ENCODE data around the gene SKIC2. TPM values are rescaled to one million over a fixed set of nuclear protein-coding genes. Genes with fewer than 3 reads are reported as not detected.
A peak's percentile ranks its signal among the peaks of the same experiment; 100 is the strongest.
"Not testable (repeated sequence)": the region's sequence is repeated elsewhere in the genome, so short reads cannot be mapped to it uniquely, and the experiment has no call there.

SKIC2 gene
- total RNA-seq, 3 donors from 2014 or later = 58.6 to 87.2 (median 81.2) TPM

DNA sequence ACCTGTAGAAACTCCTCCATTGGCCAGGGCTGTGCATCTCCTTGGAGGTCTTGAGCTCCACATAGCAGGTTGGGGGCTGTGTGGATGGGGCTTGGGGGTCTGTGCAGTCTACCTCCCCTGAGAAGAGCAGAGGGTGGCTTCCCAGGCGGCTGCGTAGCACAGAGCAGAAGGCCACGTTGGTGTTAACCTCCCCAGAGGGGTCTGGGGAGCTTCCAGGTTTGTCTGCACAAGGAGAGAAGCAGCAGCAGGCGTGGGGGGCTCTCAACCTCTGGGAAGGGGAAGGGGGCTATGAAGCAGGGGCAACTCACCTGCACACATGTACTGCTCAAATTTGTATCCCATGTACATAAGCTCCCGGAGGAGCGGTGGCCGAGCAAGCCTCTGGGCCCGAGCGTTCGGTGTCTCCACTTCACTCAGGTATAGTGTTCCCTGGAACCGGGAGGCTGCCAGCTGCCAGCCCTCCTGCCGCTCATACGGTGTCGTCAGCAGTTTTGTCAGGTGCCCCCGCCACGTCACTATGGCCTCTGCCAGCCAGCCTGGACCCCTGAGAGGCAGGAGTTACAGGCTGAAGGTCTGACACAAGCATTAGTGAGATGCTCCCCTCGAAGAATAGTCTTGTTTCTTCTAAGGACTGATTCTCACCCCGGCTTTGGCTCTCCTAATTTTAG is 11.8 kb downstream of the SKIC2 start:
- Histone ChIP-seq H3K4me3 (no peak overlapping the region), H3K36me3 (ENCODE audit: low read depth) (peaks cover 2% of the 10 kb centered on the region), H3K9me3 (no peaks in the 10 kb centered on the region), H3K4me1 (ENCODE audit: low read depth) (peaks cover 17% of the 10 kb centered on the region)
- TF ChIP-seq, protein P1, sequence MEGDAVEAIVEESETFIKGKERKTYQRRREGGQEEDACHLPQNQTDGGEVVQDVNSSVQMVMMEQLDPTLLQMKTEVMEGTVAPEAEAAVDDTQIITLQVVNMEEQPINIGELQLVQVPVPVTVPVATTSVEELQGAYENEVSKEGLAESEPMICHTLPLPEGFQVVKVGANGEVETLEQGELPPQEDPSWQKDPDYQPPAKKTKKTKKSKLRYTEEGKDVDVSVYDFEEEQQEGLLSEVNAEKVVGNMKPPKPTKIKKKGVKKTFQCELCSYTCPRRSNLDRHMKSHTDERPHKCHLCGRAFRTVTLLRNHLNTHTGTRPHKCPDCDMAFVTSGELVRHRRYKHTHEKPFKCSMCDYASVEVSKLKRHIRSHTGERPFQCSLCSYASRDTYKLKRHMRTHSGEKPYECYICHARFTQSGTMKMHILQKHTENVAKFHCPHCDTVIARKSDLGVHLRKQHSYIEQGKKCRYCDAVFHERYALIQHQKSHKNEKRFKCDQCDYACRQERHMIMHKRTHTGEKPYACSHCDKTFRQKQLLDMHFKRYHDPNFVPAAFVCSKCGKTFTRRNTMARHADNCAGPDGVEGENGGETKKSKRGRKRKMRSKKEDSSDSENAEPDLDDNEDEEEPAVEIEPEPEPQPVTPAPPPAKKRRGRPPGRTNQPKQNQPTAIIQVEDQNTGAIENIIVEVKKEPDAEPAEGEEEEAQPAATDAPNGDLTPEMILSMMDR (IDR thresholded peaks at IDR 0.05) = no peak
- no peak for DNase-seq
- intact Hi-C loops (cut with DNase I, micrococcal nuclease) = no loop called here
- no peak for ATAC-seq

DNA sequence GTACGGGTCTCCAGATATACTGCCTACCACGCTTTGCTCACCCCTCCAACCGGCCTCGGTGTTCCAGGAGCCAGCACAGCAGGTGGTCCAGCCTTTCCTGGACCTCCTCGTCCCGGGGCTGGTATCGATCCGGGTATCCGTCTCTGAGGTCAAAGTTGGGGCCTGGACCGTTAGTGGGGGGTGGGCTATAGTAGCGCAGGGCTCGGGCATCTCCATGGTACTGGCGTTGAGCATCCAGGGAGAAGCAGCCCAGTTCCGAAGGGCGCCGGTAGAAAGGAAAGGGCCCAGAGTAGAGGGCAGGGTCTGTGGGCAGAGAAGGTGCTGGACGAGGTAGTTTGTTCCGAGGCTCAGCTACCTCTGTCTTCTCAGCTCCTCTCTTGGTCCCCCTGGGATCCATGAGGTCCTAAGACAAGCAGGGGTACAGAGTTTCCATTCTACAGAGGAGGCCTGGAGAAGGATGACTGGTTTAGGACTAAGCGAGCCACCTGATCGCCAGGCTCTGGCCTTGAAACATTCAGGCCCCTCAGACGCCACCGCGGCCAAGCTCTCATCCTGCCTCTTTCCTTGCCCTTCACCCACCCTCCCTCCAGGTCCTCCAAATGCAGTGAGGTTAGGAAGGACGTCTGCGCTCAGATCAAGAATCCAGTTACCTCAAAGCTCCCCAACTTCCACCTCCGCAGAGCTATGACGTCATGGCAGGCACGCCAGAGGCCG is 12.5 kb downstream of the SKIC2 start:
- peaks cover 17% of the 10 kb centered on the region for H3K4me1 ChIP-seq (ENCODE audit: low read depth)
- H3K4me3 ChIP-seq = peak overlapping the region; percentile 76
- intact Hi-C loops (cut with DNase I, micrococcal nuclease) = no loop called here
- no peak for ATAC-seq
- TF ChIP-seq, protein P1 (IDR thresholded peaks at IDR 0.05) = no peak
- DNase-seq = peak in 1 of 3 donors; percentile 43
- H3K9me3 ChIP-seq = no peaks in the 10 kb centered on the region
- peaks cover 2% of the 10 kb centered on the region for H3K36me3 ChIP-seq (ENCODE audit: low read depth)

DNA sequence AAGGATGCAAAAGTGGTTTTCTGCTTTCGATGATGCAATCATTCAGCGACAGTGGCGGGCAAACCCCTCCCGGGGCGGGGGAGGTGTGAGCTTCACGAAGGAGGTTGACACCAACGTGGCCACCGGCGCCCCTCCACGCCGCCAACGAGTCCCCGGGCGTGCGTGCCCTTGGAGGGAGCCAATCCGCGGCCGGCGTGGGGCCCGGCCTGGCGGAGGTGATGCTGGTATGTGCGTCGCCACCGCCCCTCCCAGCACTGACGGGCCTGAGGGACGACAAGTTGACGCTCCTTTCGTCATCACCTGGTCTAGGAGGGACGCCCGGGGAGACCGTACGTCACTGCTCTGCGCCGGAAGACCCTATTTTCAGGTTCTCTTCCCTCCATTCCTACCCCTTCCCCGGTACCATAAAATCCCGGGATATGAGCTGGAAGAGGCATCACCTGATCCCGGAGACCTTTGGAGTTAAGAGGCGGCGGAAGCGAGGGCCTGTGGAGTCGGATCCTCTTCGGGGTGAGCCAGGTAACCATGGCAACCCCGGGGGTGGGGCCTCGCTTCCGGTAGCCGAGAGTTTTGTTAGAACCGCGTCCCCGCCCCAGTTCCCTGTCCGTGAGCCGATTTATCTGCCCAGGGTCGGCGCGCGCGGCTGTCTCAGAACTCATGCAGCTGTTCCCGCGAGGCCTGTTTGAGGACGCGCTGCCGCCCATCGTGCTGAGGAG is 13.2 kb downstream of the SKIC2 start, which contains the start of gene DXO:
TSS of gene DXO (minus strand) at position 146 of the 716 bp plus-strand sequence. CDS start 463 bp downstream, outside the sequence.
- Histone ChIP-seq H3K4me3 (peak within 1 kb of the TSS; percentile 76), H3K36me3 (ENCODE audit: low read depth) (peaks cover 2% of the 10 kb centered on the region), H3K9me3 (no peaks in the 10 kb centered on the region), H3K4me1 (ENCODE audit: low read depth) (peaks cover 17% of the 10 kb centered on the region)
- intact Hi-C loops (cut with DNase I, micrococcal nuclease) = no loop called here
- peak; percentile 95 for ATAC-seq
- DNase-seq = peak; percentile 94 to 98 (median 98)
- TF ChIP-seq, protein P1 (IDR thresholded peaks at IDR 0.05) = no peak

DNA sequence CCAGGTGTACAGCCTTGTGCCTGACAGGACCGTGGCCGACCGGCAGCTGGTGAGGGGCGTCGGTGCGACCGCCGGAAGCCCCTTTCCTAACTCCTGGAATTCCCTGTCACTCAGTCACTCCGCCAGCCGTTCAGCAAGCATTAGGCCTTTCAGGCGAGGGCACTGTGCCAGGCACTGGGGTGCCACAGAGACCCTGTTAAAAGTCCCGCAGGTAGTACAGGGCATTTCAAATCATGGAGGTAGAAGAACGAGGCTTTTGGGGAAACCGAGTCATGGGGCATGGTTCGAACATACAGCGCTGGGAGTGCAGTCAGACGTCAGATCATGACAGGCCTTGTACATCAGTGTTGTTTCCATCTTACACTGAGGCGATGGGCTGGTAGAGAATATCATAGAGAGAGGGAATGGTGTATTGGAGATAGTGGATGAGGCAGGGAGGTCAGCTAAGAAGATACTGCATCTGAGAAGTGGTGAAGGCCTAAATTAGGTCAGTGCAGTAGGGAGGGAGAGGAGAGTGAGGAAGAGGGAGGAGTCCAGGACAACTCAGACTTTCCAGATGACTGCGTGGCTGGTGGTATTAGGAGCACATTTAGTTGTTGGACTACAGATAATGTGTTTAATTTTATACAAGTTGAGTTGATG is 13.9 kb downstream of the SKIC2 start:
- DNase-seq = no peak
- H3K4me3 ChIP-seq = peak overlapping the region; percentile 76
- H3K4me1 ChIP-seq (ENCODE audit: low read depth) = peaks cover 17% of the 10 kb centered on the region
- intact Hi-C loops (cut with DNase I, micrococcal nuclease) = no loop called here
- TF ChIP-seq, protein P1 (IDR thresholded peaks at IDR 0.05) = no peak
- H3K9me3 ChIP-seq = no peaks in the 10 kb centered on the region
- no peak for ATAC-seq
- H3K36me3 ChIP-seq (ENCODE audit: low read depth) = peaks cover 2% of the 10 kb centered on the region

DNA sequence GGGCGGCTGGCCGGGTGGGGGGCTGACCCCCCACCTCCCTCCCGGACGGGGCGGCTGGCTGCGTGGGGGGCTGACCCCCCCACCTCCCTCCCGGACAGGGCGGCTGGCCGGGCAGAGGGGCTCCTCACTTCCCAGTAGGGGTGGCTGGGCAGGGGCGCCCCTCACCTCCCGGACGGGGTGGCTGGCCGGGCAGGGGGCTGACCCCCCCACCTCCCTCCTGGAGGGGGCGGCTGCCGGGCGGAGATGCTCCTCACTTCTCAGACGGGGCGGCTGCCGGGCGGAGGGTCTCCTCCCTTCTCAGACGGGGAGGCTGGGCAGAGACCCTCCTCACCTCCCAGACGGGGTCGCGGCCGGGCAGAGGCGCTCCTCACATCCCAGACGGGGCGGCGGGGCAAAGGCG is 17.1 kb downstream of the SKIC2 start:
- ATAC-seq; intact Hi-C loops (cut with DNase I, micrococcal nuclease); H3K4me3 ChIP-seq; H3K36me3 ChIP-seq (ENCODE audit: low read depth); DNase-seq; H3K9me3 ChIP-seq: not testable (repeated sequence)
- peaks cover 13% of the 10 kb centered on the region for H3K4me1 ChIP-seq (ENCODE audit: low read depth)
